OCI-LY3 (cell line): Measurements from ENCODE around the gene PLEKHA6.

ENCODE experiments used
- CTCF ChIP-seq: fragments of 200-600, 300-600 bp; sonication (generic); IDR thresholded peaks from 2 replicates; pipeline ENCODE4 v1.5.1; 2014; ENCODE audit warnings: antibody characterized with exemption, low read length, low read depth
- EZH2phosphoT487 ChIP-seq: fragments of 200-600 bp; shearing (Covaris generic); IDR thresholded peaks from 2 replicates; pipeline ENCODE4 v1.6.1; 2018; ENCODE audit warnings: antibody characterized with exemption, mixed run types, low read depth

GRCh38 chr1:204202481-204202880, 157.2 kb downstream of the PLEKHA6 start:
- TF ChIP-seq CTCF (no peak), EZH2phosphoT487 (no peak)
